Left lobe of liver (tissue), 2 donors: ENCODE results near the gene KNOP1. TPM values are rescaled to one million over a fixed set of nuclear protein-coding genes. Genes with fewer than 3 reads are reported as not detected.
"Not testable (repeated sequence)": the region's sequence is repeated elsewhere in the genome, so short reads cannot be mapped to it uniquely, and the experiment has no call there.

Source experiments
- ATAC-seq: fragments of 200-7000 bp; cut with Tn5 transposase; one replicate; pipeline ENCODE4 v1.9.1; 2020; ENCODE audit warnings: mild to moderate bottlenecking, moderate library complexity
- DNase-seq: peaks from one replicate; pipeline ENCODE4 v3.0.0-alpha.2; 2020; ENCODE audit warnings: low spot score
- total RNA-seq: library from RNA; stranded (reverse); gene quantifications from one replicate; pipeline ENCODE4 v1.2.1, GENCODE V29; 2021
- donor health status: DM: no; HTN: no; CAD: no; lungs with moderate emphysema.
- donor health status: DM: no; HTN: yes; CAD: no.

Gene KNOP1
- total RNA-seq, 1 donor from 2014 or later = 4.9 TPM

DNA sequence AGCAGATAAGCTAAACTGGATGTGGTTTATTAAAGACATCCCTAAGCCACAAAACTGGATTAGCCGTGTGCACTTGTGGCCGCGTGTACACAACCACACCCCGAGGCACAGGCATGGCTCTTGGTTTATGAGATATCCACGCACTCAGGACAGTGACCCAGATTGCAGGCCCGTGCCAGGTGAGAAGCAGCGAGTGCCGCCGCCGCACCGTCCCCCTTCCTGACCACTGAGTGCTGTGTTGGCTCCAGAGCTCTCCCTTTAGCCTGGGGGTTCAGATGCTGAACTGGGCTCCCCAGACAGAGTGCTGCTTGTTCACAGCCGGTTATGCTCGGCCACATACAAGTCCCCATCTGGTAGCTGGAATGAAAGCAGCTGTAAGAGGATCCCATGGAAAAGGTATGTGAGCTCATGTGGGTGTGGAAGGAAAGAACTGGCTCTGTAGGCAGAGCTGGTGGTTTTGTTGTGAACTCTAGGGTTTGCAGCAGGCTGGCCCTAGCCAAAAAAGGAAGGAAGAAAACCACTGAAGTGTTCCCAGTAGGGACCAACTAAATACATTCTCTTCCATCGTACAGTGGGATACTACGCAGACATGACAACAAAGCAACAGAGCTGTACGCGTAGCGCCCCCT lies 29.5 kb downstream of the KNOP1 start:
- no peak for ATAC-seq
- DNase-seq = no peak

DNA sequence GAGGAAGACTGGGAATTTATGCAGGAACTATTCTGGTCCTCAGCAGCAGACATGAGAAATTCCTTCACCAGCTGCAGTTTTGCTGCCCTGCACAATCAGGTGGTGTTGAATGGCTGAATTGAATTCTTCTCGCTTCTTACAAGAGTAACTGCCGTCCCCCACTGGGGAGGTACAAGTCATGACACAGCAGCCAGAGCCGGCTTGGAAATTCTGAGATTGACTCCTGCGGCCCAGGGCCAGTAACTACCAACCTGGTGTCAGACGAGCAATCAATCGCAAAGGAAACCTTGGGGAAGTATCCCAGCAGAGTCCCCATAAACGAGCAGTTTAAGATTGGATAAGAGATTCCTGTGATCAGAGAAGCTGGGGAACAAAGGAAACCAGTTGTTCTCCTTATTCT lies 30.7 kb downstream of the KNOP1 start:
- ATAC-seq = no peak
- DNase-seq = no peak

DNA sequence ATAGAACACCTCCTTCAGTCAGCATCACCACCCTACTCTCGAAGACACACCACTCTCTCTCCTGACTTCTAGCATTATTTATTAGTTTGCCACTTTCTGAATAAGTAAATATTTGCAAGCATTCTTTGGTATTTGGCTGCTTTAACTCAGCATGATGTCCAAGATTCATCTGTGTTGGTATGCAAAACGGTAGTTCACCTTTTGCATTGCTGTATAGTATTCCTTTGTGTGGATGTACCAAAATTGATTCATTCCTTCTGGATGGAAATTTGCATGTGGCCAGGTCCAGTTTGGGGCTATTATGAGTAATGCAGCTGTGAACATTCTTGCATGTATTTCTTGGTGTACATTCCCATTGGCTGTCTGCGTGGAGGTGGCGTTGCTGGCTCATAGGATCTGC lies 32.9 kb downstream of the KNOP1 start:
- no peak for DNase-seq
- ATAC-seq = no peak

DNA sequence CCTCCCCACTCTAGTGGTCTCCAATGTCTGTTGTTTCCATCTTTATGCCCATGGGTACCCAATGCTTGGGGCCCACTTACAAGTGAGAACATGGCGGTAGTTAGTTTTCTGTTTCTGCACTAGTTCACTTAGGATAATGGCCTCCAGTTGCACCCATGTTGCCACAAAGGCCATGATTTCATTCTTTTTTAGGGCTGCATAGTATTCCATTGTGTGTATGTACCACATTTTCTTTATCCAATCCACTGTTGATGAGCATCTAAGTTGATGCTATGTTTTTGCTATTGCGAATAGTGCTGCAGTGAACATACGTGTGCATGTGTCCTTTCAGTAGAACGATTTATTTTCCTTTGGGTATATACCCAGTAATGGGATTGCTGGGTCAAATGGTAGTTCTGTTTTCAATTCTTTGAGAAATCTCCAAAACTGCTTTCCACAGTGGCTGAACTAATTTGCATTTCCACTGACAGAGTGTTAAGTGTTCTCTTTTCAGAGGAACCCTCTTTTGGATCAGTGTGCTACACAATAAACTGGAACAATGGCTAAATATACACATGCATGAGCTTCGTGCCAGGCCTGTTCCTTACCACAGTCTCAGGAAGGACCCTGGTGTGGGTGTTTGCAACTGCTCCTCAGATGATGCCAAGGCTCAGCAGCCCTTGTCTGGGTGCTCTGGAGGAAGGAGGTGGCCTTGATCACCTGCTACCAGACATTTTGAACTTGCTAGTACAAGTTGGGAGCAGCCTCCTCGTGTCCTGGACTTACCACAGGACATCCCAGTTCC lies 34.4 kb downstream of the KNOP1 start:
- ATAC-seq = no peak
- no peak for DNase-seq

DNA sequence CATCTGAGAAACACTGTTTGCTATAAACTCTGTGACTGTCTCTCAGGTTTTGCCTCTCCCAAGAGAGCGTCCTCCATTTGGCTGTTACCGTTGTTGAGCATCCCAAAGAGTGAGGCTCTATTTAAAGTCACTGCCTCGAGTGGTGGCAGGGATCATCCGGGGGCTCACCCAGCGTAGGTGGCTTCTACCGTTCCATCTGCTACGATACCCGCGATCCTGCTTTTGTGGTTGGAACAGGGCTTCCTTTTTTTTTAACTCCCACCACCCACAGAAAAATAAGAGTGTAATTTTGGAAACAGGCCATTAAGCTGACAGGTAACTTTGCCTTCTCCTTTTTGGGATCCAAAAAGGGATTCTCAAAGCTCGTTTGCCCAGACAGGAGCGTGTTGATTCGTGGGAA lies 36.4 kb downstream of the KNOP1 start:
- ATAC-seq = no peak
- DNase-seq = no peak

DNA sequence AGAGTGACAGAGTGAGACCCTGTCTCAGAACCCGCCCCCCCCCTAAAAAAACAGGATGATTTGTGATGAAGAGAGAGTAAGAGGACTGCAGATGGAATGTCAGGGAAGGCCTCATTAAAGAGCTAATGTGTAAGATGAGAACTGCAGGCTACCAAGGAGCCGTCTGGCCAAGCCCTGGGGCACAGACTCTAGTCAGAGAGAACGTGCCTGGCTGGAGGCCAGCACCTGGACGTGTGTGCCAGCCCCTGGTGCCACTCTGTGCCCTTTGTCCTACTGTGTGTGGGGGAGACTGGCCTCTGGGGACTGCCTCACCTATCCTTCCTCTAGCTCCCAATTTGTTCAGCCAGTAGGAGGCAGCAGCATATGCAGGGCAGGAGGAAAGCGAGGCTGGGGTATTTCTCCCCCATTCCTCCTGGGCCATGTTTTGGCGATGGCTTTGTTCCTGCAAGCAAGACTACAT lies 37.1 kb downstream of the KNOP1 start:
- ATAC-seq (peak; percentile 28), DNase-seq (no peak)

DNA sequence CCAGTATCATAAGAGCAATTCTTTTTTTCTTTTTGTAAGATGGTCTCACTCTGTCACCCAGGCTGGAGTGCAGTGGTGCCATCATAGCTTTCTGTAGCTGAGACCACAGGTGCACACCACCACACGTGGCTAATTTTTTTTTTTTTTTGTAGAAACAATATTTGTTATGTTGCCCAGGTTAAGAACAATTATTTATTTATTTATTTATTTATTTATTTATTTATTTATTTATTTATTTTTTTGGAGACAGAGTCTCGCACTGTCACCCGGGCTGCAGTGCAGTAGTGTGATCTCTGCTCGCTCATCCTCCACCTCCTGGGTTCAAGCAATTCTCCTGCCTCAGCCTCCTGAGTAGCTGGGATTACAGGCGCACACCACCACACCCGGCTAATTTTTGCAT lies 38.7 kb downstream of the KNOP1 start:
- not testable (repeated sequence) for ATAC-seq, DNase-seq

DNA sequence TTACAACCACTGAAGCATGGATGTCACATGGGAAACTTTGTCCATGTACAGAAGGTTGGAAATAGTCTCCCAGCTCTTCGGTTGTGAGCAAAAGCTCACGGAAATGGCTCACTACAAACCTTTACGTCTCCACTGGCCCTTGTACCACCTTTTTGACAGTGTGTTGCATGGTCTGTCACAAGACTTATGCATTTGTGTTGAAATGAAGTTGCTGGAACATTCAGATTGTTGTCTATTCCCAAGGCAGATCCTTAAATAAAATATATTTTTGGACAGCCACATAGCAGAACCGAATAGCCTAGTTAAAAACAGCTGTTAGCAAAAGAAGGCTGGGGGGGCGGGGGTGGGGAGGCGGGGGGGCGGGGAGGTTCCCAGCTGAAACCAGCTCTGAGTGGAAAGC lies 39.2 kb downstream of the KNOP1 start:
- DNase-seq = no peak

DNA sequence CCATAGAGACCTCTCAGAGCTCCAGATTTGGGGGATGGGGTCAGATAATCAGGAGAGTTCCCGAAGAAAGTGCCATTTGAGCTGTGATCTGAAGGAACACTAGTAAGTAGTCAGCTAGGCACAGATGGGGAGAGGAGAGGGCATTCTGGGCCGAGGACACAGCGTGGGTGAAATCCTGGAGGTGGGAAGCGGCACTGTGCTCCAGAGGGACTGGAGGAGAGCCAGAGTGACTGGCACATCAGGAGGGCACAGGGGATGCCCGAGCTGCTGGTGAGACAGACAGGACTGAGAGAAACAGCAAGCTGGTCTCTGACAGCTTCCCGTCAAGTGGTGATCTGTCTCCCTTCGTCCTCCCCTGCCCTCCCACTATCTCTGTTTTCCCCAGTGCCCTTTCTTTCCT lies 40.6 kb downstream of the KNOP1 start:
- DNase-seq = no peak
- no peak for ATAC-seq

More for the DNA sequence above, 39.2 kb downstream of the KNOP1 start:
- no peak for ATAC-seq

DNA sequence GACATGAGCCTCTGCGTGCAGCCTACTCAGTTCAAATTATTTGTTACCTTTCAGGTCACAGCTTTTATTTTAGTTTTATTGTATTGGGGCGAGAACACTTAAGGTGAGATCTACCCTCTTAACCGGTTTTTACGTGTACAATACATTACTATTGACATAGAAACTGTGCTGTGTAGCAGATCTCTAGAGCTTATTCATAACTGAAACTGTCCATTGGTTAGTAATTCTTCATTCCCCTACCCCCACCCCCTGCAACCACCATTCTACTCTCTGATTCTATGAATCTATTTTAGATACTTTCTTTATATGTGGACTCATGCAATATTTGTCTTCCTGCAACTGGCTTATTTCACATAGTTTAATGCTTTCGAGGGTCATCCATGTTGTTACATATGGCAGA lies 43.5 kb downstream of the KNOP1 start:
- DNase-seq (no peak), ATAC-seq (no peak)

DNA sequence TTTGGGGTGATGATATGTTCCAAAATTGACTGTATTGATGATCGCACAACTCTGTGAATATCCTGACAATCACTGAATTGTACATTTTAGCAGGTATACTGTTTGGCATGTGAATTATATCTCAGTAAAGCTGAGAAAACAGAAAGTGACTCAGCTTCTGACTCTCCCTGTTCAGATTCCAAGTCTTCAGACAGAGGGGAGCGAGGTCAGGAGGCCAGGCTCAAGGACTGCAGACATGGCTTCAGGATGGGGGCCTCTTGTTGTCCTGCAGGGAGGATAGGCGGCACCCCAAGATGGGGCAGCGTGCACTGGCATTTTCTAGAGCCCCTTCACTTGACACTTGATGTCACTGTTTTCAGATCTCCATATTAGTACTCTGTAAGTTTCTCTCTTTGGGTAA lies 45.6 kb downstream of the KNOP1 start:
- DNase-seq (no peak), ATAC-seq (no peak)

DNA sequence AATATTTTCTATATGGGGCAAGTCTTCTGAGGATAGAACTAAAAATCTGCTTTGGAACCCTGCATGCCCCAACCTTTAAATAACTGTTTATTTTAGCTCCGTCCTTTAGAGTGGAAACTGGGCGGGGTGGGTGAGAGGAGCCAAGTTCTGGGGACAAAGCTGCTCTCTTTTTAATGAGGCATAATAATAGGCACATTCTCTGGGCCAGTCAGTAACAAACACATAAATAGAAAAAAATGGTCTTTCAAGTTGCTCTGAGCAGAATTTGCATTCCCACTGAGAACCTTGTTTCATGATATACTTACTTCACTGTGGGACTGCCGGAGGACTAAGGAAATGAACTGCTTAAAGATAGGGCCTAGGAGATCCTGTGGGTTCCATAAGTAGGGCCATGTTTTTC lies 51.5 kb downstream of the KNOP1 start:
- ATAC-seq = no peak
- DNase-seq = no peak

DNA sequence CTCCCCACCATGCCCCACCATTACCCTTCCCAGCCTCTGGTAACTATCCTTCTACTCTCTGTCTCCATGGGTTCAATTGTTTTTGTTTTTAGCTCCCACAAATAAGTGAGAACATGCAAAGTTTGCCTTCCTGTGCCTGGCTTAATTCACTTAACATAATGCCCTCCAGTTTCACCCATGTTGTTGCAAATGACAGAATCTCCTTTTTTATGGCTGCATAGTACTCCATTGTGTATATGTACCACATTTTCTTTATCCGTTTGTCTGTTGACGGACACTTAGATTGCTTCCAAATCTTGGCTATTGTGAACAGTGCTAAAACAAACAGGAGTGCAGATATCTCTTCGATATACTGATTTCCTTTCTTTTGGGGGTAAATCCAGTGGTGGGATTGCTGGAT lies 52.7 kb downstream of the KNOP1 start:
- ATAC-seq, DNase-seq: not testable (repeated sequence)

DNA sequence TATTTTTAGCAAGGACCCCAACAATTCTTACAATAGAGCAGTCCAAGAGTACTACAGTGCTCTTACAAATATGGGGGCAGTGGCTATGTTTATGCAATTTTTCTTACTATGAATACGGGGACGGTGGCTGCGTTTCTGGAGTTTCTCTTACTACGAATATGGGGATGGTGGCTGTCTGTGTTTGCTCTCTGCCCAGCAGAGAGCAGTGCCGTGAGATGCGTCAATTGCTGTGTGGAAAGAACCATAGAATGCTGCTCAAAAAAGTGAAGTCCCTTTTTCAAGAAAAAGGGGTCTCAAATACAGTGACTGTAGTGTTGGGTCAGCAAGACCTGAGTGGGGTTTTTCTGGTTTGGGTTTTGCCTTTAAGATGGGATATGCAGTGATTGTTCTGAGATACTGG lies 53.9 kb downstream of the KNOP1 start:
- no peak for ATAC-seq
- no peak for DNase-seq

DNA sequence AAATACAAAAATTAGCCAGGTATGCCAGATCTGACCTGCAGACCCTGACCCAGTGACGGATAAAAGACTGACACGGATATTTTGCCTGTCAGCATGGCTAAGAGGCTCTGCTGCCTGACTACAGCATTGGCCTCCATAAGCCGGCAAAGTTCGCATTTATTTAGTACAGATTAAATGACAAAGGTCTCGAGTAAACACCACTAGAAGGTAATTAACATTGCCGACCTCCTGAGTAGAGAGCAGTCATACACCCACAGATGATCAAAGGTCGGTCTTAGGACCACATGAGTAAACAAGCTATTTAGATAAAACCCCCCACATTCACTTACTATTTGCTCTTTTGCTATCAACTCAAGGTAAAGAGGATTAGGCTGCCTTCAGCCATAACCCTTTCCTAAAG lies 55.7 kb downstream of the KNOP1 start:
- ATAC-seq (no peak), DNase-seq (no peak)

DNA sequence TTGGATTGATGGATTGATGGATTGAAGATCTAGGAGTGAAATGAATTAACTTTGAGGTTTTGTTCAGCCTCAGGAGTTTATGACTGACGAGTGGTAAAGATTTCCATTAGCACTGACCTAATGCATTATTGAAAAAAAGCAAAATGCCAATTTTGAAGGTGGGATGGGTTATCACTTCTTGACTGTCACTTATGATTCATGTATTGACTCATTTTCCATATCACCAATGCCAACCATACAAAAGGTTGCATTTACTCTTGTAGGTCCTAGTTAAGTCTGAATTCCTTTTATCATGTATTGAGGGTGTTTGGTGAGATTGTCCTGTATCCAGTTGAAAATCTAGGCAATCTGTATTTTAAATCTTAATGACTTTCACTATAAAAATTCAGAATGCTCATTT lies 57.6 kb downstream of the KNOP1 start:
- no peak for DNase-seq
- ATAC-seq = no peak

DNA sequence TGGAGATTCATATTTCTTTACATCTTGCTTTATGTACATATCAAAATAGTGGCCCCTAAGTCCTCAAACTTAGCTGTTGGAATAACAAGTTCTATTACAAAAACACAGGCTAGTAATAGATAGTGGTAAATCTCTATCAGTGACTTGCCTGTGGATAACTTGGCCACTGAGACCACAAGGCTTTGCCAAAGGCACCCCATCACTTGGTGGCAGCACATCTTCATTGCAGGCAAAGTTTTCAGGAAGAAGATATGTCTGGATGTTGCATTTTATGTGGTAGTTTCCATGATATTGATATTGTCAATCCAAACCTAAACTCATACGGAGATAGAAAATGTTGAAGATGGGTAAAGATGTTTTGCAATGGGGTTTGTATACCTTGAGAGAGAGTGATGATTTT lies 58.5 kb downstream of the KNOP1 start:
- ATAC-seq (no peak), DNase-seq (no peak)

DNA sequence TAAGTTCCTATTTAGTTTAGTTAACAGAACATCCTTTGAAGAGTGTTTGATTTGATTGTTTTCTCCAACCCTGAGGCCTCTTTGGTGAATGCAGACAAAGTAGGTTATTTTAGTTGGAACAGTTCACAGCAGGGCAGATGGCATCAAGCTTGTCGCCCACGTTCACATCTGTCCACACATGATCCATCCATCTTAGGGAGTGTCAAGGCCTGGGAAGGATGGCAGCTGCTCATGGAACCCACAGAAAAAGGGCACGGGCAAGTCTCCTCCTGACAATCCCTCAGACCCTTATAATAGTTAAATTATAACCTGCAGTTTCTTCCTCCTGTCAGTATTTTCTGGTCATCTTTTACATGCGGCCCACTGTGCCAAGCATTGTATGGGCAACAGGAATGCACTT lies 60.2 kb downstream of the KNOP1 start:
- DNase-seq (no peak), ATAC-seq (no peak)

DNA sequence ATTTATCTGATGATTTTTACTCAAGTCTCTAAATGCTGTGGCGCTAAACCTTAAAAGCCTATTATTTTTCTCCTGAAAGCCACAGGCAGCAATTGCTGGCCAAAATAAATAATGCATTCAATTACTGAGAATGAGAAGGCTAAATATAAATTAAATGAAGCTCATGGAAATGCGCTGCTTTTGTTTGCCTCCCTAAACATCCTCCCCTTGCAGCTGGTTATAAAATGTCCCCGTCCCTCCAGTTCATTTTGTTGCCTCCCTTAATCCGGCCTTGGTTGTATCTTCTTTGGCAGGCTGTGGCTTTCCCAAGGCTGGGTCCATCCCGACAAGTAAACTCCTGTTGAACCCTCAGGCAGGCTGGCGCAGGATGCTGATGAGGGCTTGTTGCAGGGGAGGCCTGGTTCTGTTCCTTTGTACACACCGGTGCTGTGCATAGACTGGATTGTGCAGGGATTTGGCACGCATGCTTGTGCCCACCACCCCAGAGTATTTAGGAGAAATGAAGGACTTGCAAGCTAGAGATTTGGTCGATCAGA lies 62.7 kb downstream of the KNOP1 start:
- ATAC-seq (no peak), DNase-seq (no peak)

DNA sequence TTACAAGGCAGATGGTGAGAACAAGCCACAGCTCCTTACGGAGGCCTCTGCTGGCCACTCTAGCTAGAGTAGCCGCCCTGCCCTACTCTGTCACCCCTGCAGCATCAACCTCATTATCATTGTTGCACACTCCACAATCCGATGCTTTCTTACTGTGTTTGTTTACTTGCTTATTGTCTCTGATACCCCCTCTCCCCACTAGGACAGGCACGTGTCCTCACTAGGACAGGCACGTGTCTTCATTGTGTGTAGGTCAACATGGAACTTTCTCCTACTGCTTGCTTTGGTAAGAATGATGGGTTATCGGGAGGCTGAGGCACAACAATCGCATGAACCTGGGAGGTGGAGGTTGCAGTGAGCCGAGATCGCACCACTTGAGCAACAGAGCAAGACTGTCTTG lies 63.9 kb downstream of the KNOP1 start:
- DNase-seq = no peak
- no peak for ATAC-seq
